HG02763 (cell line): ENCODE results near the gene CCDC188.

Experiments used
- ATAC-seq: cut with Tn5 transposase; IDR thresholded peaks from one replicate; pipeline ENCODE4 v1.9.1; 2021; ENCODE audit warnings: mild to moderate bottlenecking, moderate library complexity; ENCODE audit not compliant: unreplicated experiment

Gene CCDC188

GRCh38 chr22:20185750-20186149 is 34.9 kb upstream of the CCDC188 start:
- ATAC-seq = no peak

GRCh38 chr22:20184501-20185165 is 33.8 kb upstream of the CCDC188 start:
- ATAC-seq = no peak

GRCh38 chr22:20183823-20184222 is 33.0 kb upstream of the CCDC188 start:
- ATAC-seq = no peak

- ATAC-seq = no peak
Measured at GRCh38 chr22:20183101-20183500, 32.2 kb upstream of the CCDC188 start.

GRCh38 chr22:20182365-20182764 is 31.5 kb upstream of the CCDC188 start:
- no peak for ATAC-seq

GRCh38 chr22:20181884-20182236 is 31.0 kb upstream of the CCDC188 start:
- ATAC-seq = no peak

GRCh38 chr22:20181194-20181883 is 30.5 kb upstream of the CCDC188 start:
- no peak for ATAC-seq

- ATAC-seq = no peak
Measured at GRCh38 chr22:20180640-20181039, 29.8 kb upstream of the CCDC188 start.

- no peak for ATAC-seq
Measured at GRCh38 chr22:20180245-20180630, 29.4 kb upstream of the CCDC188 start.

- no peak for ATAC-seq
Measured at GRCh38 chr22:20179455-20180244, 28.8 kb upstream of the CCDC188 start.

- no peak for ATAC-seq
Measured at GRCh38 chr22:20178915-20179227, 28.0 kb upstream of the CCDC188 start.

GRCh38 chr22:20178075-20178914 is 27.4 kb upstream of the CCDC188 start:
- no peak for ATAC-seq

GRCh38 chr22:20177217-20177911 is 26.5 kb upstream of the CCDC188 start:
- ATAC-seq = no peak

GRCh38 chr22:20176421-20177085 is 25.7 kb upstream of the CCDC188 start:
- no peak for ATAC-seq

- ATAC-seq = no peak
Measured at GRCh38 chr22:20175597-20175900, 24.7 kb upstream of the CCDC188 start.

- no peak for ATAC-seq
Measured at GRCh38 chr22:20174785-20175596, 24.1 kb upstream of the CCDC188 start.

- ATAC-seq = no peak
Measured at GRCh38 chr22:20173772-20174171, 22.9 kb upstream of the CCDC188 start.

- ATAC-seq = no peak
Measured at GRCh38 chr22:20173246-20173645, 22.4 kb upstream of the CCDC188 start.

- no peak for ATAC-seq
Measured at GRCh38 chr22:20172141-20172613, 21.3 kb upstream of the CCDC188 start.
